IMR-90 (cell line): Measurements from ENCODE around the gene ITGB1BP2. TPM values are rescaled to one million over a fixed set of nuclear protein-coding genes. Genes with fewer than 3 reads are reported as not detected.
"Not testable (repeated sequence)": the region's sequence is repeated elsewhere in the genome, so short reads cannot be mapped to it uniquely, and the experiment has no call there.

Source experiments
- ATAC-seq: fragments of 200-7000 bp; cut with Tn5 transposase; 2 replicates; pipeline ENCODE4 v1.9.1; 2020; ENCODE audit warnings: low read depth, mild to moderate bottlenecking, moderate library complexity
- BruUV-seq: library from RNA; stranded (reverse); fragments of 400-500 nt; replicated peaks from 2 replicates; lab custom pipeline; 2021; lab: Mats Ljungman, UMichigan
- CTCF ChIA-PET: fragments of 300-600 bp; formaldehyde crosslinking; extraction: SDS; loops from one replicate; lab custom pipeline; 2021; ENCODE audit warnings: antibody characterized with exemption; lab: Yijun Ruan, JAX
- POLR2A ChIA-PET: fragments of 300-600 bp; sonication (Branson Sonifier 250); formaldehyde crosslinking; loops from one replicate; lab custom pipeline; 2022; ENCODE audit warnings: antibody characterized with exemption; ENCODE audit not compliant: unreplicated experiment; lab: Charles Lee
- DNase-seq: peaks from one replicate; pipeline ENCODE4 v3.0.0; 2013
- H2AFZ ChIP-seq: replicated peaks from 2 replicates; pipeline ENCODE3; 2013; ENCODE audit warnings: low read length, mild to moderate bottlenecking; ENCODE audit not compliant: poor library complexity
- H2AK5ac ChIP-seq: 2 replicates; pipeline ENCODE4 v1.6.1; 2013; ENCODE audit warnings: low read depth, low read length, inconsistent platforms
- H2AK9ac ChIP-seq: replicated peaks from 2 replicates; pipeline ENCODE3; 2013; ENCODE audit warnings: mild to moderate bottlenecking, low read depth, low read length, moderate library complexity; ENCODE audit not compliant: poor library complexity
- H2BK120ac ChIP-seq: 2 replicates; pipeline ENCODE4 v1.6.1; 2013; ENCODE audit warnings: low read depth, low read length, inconsistent platforms
- H2BK15ac ChIP-seq: 3 replicates; pipeline ENCODE4 v1.6.1; 2013; ENCODE audit warnings: low read depth, low read length, inconsistent platforms
- H2BK20ac ChIP-seq: 2 replicates; pipeline ENCODE4 v1.6.1; 2013; ENCODE audit warnings: low read depth, mild to moderate bottlenecking, inconsistent platforms, low read length, moderate library complexity
- H2BK5ac ChIP-seq: 2 replicates; pipeline ENCODE4 v1.6.1; 2013; ENCODE audit warnings: mild to moderate bottlenecking, low read depth, low read length, inconsistent platforms; ENCODE audit not compliant: poor library complexity, severe bottlenecking
- H3K14ac ChIP-seq: replicated peaks from 2 replicates; pipeline ENCODE4 v1.6.1; 2013; ENCODE audit warnings: low read depth, low read length, inconsistent platforms
- H3K18ac ChIP-seq: 2 replicates; pipeline ENCODE4 v1.6.1; 2013; ENCODE audit warnings: low read depth, low read length, control low read depth
- H3K23ac ChIP-seq: 2 replicates; pipeline ENCODE4 v1.6.1; 2013; ENCODE audit warnings: low read depth, low read length, inconsistent platforms
- H3K27ac ChIP-seq: 2 replicates; pipeline ENCODE4 v1.5.1; 2013; ENCODE audit warnings: mild to moderate bottlenecking, control low read depth, low read length; ENCODE audit not compliant: insufficient read depth
- H3K27me3 ChIP-seq: 2 replicates; pipeline ENCODE4 v1.6.1; 2013; ENCODE audit warnings: low read length; ENCODE audit not compliant: control insufficient read depth, insufficient read depth
- H3K36me3 ChIP-seq: 2 replicates; pipeline ENCODE4 v1.6.1; 2013; ENCODE audit warnings: low read length, mixed read lengths; ENCODE audit not compliant: control insufficient read depth, insufficient read depth
- H3K4ac ChIP-seq: 2 replicates; pipeline ENCODE4 v1.6.1; 2013; ENCODE audit warnings: low read depth, low read length, inconsistent platforms
- H3K4me1 ChIP-seq: 2 replicates; pipeline ENCODE4 v1.6.1; 2013; ENCODE audit warnings: low read length, mixed read lengths; ENCODE audit not compliant: control insufficient read depth, insufficient read depth
- H3K4me2 ChIP-seq: 2 replicates; pipeline ENCODE4 v1.6.1; 2013; ENCODE audit warnings: low read depth, mild to moderate bottlenecking, control low read depth, low read length, moderate library complexity
- H3K4me3 ChIP-seq: 2 replicates; pipeline ENCODE4 v1.5.1; 2013; ENCODE audit warnings: low read depth, mild to moderate bottlenecking, control low read depth, low read length, moderate library complexity; ENCODE audit not compliant: insufficient read depth
- H3K56ac ChIP-seq: 2 replicates; pipeline ENCODE4 v1.6.1; 2013; ENCODE audit warnings: low read length, inconsistent platforms; ENCODE audit not compliant: insufficient read depth; ENCODE audit errors: extremely low read depth
- H3K79me1 ChIP-seq, 2 experiments: 2 replicates each; pipeline ENCODE4 v1.6.1; 2013; ENCODE audit warnings: low read length in 2 of 2, inconsistent platforms in 1 of 2, low read depth in 1 of 2
- H3K9ac ChIP-seq: 2 replicates; pipeline ENCODE4 v1.6.1; 2013; ENCODE audit warnings: low read depth, low read length, control low read depth
- H3K9me1 ChIP-seq: 2 replicates; pipeline ENCODE4 v1.6.1; 2013; ENCODE audit warnings: low read length, inconsistent platforms; ENCODE audit not compliant: insufficient read depth
- H3K9me3 ChIP-seq: 2 replicates; pipeline ENCODE4 v1.6.1; 2013; ENCODE audit warnings: low read length; ENCODE audit not compliant: control insufficient read depth, insufficient read depth
- H4K20me1 ChIP-seq: 2 replicates; pipeline ENCODE4 v1.6.1; 2013; ENCODE audit warnings: low read length, inconsistent platforms; ENCODE audit not compliant: insufficient read depth
- H4K5ac ChIP-seq: 2 replicates; pipeline ENCODE4 v1.6.1; 2013; ENCODE audit warnings: mild to moderate bottlenecking, low read depth, low read length, control low read depth
- H4K8ac ChIP-seq, 2 experiments: 2 replicates each; pipeline ENCODE4 v1.6.1; 2013; ENCODE audit warnings: low read depth in 2 of 2, low read length in 2 of 2, control low read depth in 1 of 2, inconsistent platforms in 1 of 2
- H4K91ac ChIP-seq: 2 replicates; pipeline ENCODE4 v1.6.1; 2013; ENCODE audit warnings: low read depth, low read length, inconsistent platforms; ENCODE audit not compliant: insufficient read depth
- WGBS, 2 experiments: methylation state at CpG; one replicate each; pipeline versions ENCODE4 v1.1.5 to v1.1.7; 2013; ENCODE audit warnings: missing lambda C conversion rate in 2 of 2; ENCODE audit not compliant: insufficient read length in 1 of 2; ENCODE audit errors: extremely low coverage in 2 of 2; 5-methylcytosine and 5-hydroxymethylcytosine counted together
- dilution Hi-C: fragments of 300-500 bp; cut with HindIII; formaldehyde crosslinking; loops from one replicate; pipeline ENCODE4 v1.14.3; 2018; ENCODE audit warnings: low sequenced_read_pairs; ENCODE audit not compliant: unreplicated experiment
- in situ Hi-C: fragments of 300-500 bp; cut with MboI; formaldehyde crosslinking; loops from 3 replicates; pipeline ENCODE4 v1.14.3; 2019; ENCODE audit warnings: low sequenced_read_pairs, inconsistent platforms, mixed read lengths
- intact Hi-C: fragments of 100-400 bp; cut with micrococcal nuclease; formaldehyde crosslinking; loops from 2 replicates; pipeline ENCODE4 v1.10.0; 2022
- polyA plus RNA-seq, 3 experiments: library from polyadenylated mRNA; depleted of rRNA; stranded (reverse); fragments of >200 nt; gene quantifications; 2 replicates each; pipeline ENCODE4 v1.2.3, GENCODE V29; 2012; ENCODE audit warnings: low replicate concordance in 1 of 3
- total RNA-seq: library from RNA; depleted of rRNA; stranded (reverse); fragments of >200 nt; gene quantifications from 2 replicates; pipeline ENCODE4 v1.2.3, GENCODE V29; 2012

ITGB1BP2 gene
- total and polyA plus RNA-seq, 2 of the 4 experiments (the other 2 are of a cell fraction): 3.0 to 3.5 TPM

DNA sequence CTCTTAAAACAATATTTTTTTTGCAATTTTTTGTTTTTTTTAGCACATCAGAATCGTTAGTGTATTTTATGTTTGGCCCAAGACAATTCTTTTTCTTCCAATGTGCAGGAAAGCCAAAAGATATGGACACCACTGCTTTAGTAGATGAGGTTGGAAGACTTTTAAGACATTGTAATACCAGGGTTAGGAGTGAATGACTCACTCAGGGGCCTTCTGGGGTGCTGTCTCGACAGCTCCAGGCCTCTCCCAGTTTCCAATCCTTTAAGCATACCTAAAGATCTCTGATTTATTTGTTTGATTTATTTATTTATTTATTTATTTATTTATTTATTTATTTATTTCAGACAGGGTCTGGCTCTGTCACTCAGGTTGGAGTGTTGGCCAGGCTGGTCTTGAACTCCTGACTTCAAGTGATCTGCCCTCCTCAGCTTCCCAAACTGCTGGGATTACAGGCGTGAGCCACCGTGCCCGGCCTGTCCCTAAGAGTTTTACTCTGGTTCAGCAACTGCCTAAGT is 47.7 kb downstream of the ITGB1BP2 start:
- H3K9me3 ChIP-seq, H2BK120ac ChIP-seq, H2BK20ac ChIP-seq, POLR2A ChIA-PET, H2BK5ac ChIP-seq, H3K9me1 ChIP-seq, H3K36me3 ChIP-seq, H3K4me2 ChIP-seq, H4K5ac ChIP-seq, H2AK9ac ChIP-seq, H3K4me3 ChIP-seq, H4K91ac ChIP-seq, intact Hi-C loops, H3K79me1 ChIP-seq, BruUV-seq, in situ Hi-C loops, H3K9ac ChIP-seq, H2AFZ ChIP-seq, H3K56ac ChIP-seq, H3K27me3 ChIP-seq, dilution Hi-C loops, H2AK5ac ChIP-seq, H3K14ac ChIP-seq, H2BK15ac ChIP-seq, H3K4ac ChIP-seq, H4K20me1 ChIP-seq, H3K27ac ChIP-seq, H4K8ac ChIP-seq, H3K23ac ChIP-seq, H3K4me1 ChIP-seq, ATAC-seq, H3K18ac ChIP-seq: not testable (repeated sequence)
- no CpG with 5 or more reads among the region's 5 CpGs for WGBS, 2 experiments
- CTCF ChIA-PET: interaction anchor here (0.7 kb wide), 1 partner anchor 166 kb away, joined by 3 read pairs; no protein-coding TSS in a partner anchor
- peak; percentile 10 for DNase-seq

- H2AK9ac ChIP-seq, H2BK5ac ChIP-seq, H2AFZ ChIP-seq, in situ Hi-C loops, H3K4me2 ChIP-seq, H3K79me1 ChIP-seq, H2AK5ac ChIP-seq, H3K4me1 ChIP-seq, H2BK20ac ChIP-seq, H3K56ac ChIP-seq, H3K9me3 ChIP-seq, H3K27me3 ChIP-seq, CTCF ChIA-PET, BruUV-seq, H3K4ac ChIP-seq, H3K23ac ChIP-seq, dilution Hi-C loops, DNase-seq, H4K5ac ChIP-seq, H3K14ac ChIP-seq, H3K36me3 ChIP-seq, H2BK15ac ChIP-seq, H3K27ac ChIP-seq, H4K8ac ChIP-seq, H3K4me3 ChIP-seq, H3K18ac ChIP-seq, H4K20me1 ChIP-seq, POLR2A ChIA-PET, H2BK120ac ChIP-seq, H3K9me1 ChIP-seq, H3K9ac ChIP-seq, H4K91ac ChIP-seq: not testable (repeated sequence)
- intact Hi-C loops: loop anchor here (10.0 kb wide), 1 partner anchor 375 kb away; no protein-coding TSS in a partner anchor
- no CpG with 5 or more reads among the region's 6 CpGs for WGBS, 2 experiments
- ATAC-seq: peak; percentile 37; the same call in 1 of the 2 replicates
Observed at GRCh38 chrX:71349867-71350266, 48.3 kb downstream of the ITGB1BP2 start.
